ENCODE data around the gene SRSF8. TPM values are rescaled to one million over a fixed set of nuclear protein-coding genes. Genes with fewer than 3 reads are reported as not detected.

SRSF8 gene
- total RNA-seq, 1 experiment from 2014 or later: 31.0 TPM

GRCh38 chr11:95097209-95097608 is 30.5 kb downstream of the SRSF8 start:
- no peaks in the 10 kb centered on the region for H3K9me2 ChIP-seq (ENCODE audit: insufficient read depth)
- no peak overlapping the region for H3K27ac ChIP-seq (ENCODE audit: low read depth, low read length)
- no peak for DNase-seq (ENCODE audit: low read depth, low spot score)
- H3K4me1 ChIP-seq (ENCODE audit: control insufficient read depth in 1 of 2, insufficient read depth in 2 of 2, low read length in 2 of 2): peaks cover 34 to 44% of the 10 kb centered on the region in 2 experiments
- intact Hi-C loops (cut with micrococcal nuclease): no loop called here
- TF ChIP-seq SRF (IDR thresholded peaks at IDR 0.05; ENCODE audit: low read depth): no peak
- no peak for TF ChIP-seq SIN3A (IDR thresholded peaks at IDR 0.05; ENCODE audit: low read depth)
- no peak for TF ChIP-seq TCF7L2 (IDR thresholded peaks at IDR 0.05; ENCODE audit: borderline replicate concordance, extremely low read depth, insufficient read depth, insufficient read length)
- no peak for TF ChIP-seq YY1 (IDR thresholded peaks at IDR 0.05; ENCODE audit: extremely low read depth, insufficient replicate concordance, low read depth, low read length)
- no peak for TF ChIP-seq CEBPB (IDR thresholded peaks at IDR 0.05; ENCODE audit: low read depth)
- no peak for TF ChIP-seq ZFX (IDR thresholded peaks at IDR 0.05)
- no peak for TF ChIP-seq SP1 (IDR thresholded peaks at IDR 0.05; ENCODE audit: low read depth)
- no peak for TF ChIP-seq FOSL1 (IDR thresholded peaks at IDR 0.05; ENCODE audit: low read depth)
- TF ChIP-seq ZNF274 (IDR thresholded peaks at IDR 0.05; ENCODE audit: low read depth, low read length): no peak
- TF ChIP-seq RAD21 (IDR thresholded peaks at IDR 0.05; ENCODE audit: low read depth): no peak
- no peak for TF ChIP-seq EZH2phosphoT487 (IDR thresholded peaks at IDR 0.05; ENCODE audit: borderline replicate concordance)
- no peak for TF ChIP-seq POLR2AphosphoS5 (IDR thresholded peaks at IDR 0.05; ENCODE audit: low read depth, low read length)
- CTCF ChIA-PET: no interaction called here
- no peak overlapping the region for H3K4me2 ChIP-seq (ENCODE audit: low read length)
- no peak overlapping the region for H3K9ac ChIP-seq (ENCODE audit: low read length)
- H4K20me1 ChIP-seq (ENCODE audit: insufficient read depth): no peaks in the 10 kb centered on the region
- no peaks in the 10 kb centered on the region for H3K27me3 ChIP-seq (ENCODE audit: insufficient read depth, low read length)
- RAD21 ChIA-PET (ENCODE audit: low non-redundant PET in 1 of 2, low total read pairs in 2 of 2, uncharacterized antibody in 2 of 2, unreplicated experiment in 2 of 2): no interaction called here
- no peaks in the 10 kb centered on the region for H3K9me3 ChIP-seq (ENCODE audit: control insufficient read depth in 1 of 2, insufficient read depth in 1 of 2, low read depth in 1 of 2, low read length in 2 of 2)
- no peaks in the 10 kb centered on the region for H3K36me3 ChIP-seq (ENCODE audit: control insufficient read depth in 1 of 2, insufficient read depth in 2 of 2, low read length in 2 of 2)
- H3K4me3 ChIP-seq (replicated peaks in 1 of 2; ENCODE audit: low read depth in 1 of 2, low read length in 2 of 2): no peak overlapping the region
- no TSS peak for BruUV-seq (replicated peaks)
- no peak for ATAC-seq
- H3K79me2 ChIP-seq (ENCODE audit: insufficient read depth, low read length): peaks cover 47% of the 10 kb centered on the region; the same call in 1 of the 2 replicates
- H2AFZ ChIP-seq (ENCODE audit: low read depth, low read length, poor library complexity, severe bottlenecking): no peak overlapping the region
- POLR2A ChIA-PET: no interaction called here

- CTCF ChIA-PET: no interaction called here
- DNase-seq (ENCODE audit: low read depth, low spot score) (no peak), ATAC-seq (no peak)
These were observed 32.1 kb downstream of the SRSF8 start for GRCh38 chr11:95098826-95099225.

More at GRCh38 chr11:95098826-95099225, 32.1 kb downstream of the SRSF8 start:
- H3K4me2 ChIP-seq (ENCODE audit: low read length): no peak overlapping the region
- H3K4me1 ChIP-seq (ENCODE audit: control insufficient read depth in 1 of 2, insufficient read depth in 2 of 2, low read length in 2 of 2): peaks cover 21 to 34% of the 10 kb centered on the region in 2 experiments
- peaks cover 40% of the 10 kb centered on the region; the same call in 1 of the 2 replicates for H3K79me2 ChIP-seq (ENCODE audit: insufficient read depth, low read length)
- POLR2A ChIA-PET: no interaction called here
- BruUV-seq (replicated peaks): no TSS peak
- H3K9ac ChIP-seq (ENCODE audit: low read length): no peak overlapping the region
- no peak overlapping the region for H3K27ac ChIP-seq (ENCODE audit: low read depth, low read length)
- RAD21 ChIA-PET (ENCODE audit: low non-redundant PET in 1 of 2, low total read pairs in 2 of 2, uncharacterized antibody in 2 of 2, unreplicated experiment in 2 of 2): no interaction called here
- H3K4me3 ChIP-seq (replicated peaks in 1 of 2; ENCODE audit: low read depth in 1 of 2, low read length in 2 of 2): no peak overlapping the region
- H2AFZ ChIP-seq (ENCODE audit: low read depth, low read length, poor library complexity, severe bottlenecking): no peak overlapping the region
- TF ChIP-seq CBX3 (IDR thresholded peaks at IDR 0.05; ENCODE audit: low read depth) (no peak), ATF3 (IDR thresholded peaks at IDR 0.05) (no peak), SRF (IDR thresholded peaks at IDR 0.05; ENCODE audit: low read depth) (no peak), RAD21 (IDR thresholded peaks at IDR 0.05; ENCODE audit: low read depth) (no peak), REST (IDR thresholded peaks at IDR 0.05; ENCODE audit: low read depth) (no peak), EZH2phosphoT487 (IDR thresholded peaks at IDR 0.05; ENCODE audit: borderline replicate concordance) (no peak), CEBPB (IDR thresholded peaks at IDR 0.05; ENCODE audit: low read depth) (no peak)
- intact Hi-C loops (cut with micrococcal nuclease): no loop called here
- no peaks in the 10 kb centered on the region for H3K9me2 ChIP-seq (ENCODE audit: insufficient read depth)
- no peaks in the 10 kb centered on the region for H3K36me3 ChIP-seq (ENCODE audit: control insufficient read depth in 1 of 2, insufficient read depth in 2 of 2, low read length in 2 of 2)
- no peaks in the 10 kb centered on the region for H3K9me3 ChIP-seq (ENCODE audit: control insufficient read depth in 1 of 2, insufficient read depth in 1 of 2, low read depth in 1 of 2, low read length in 2 of 2)
- H3K27me3 ChIP-seq (ENCODE audit: insufficient read depth, low read length): no peaks in the 10 kb centered on the region
- no peaks in the 10 kb centered on the region for H4K20me1 ChIP-seq (ENCODE audit: insufficient read depth)
